ENCODE results near the gene PRR14. TPM values are rescaled to one million over a fixed set of nuclear protein-coding genes. Genes with fewer than 3 reads are reported as not detected.

The PRR14 gene
- 11.0 and 26.6 TPM in 2 replicates for total RNA-seq (2014; rRNA removed; shearing (Covaris generic))
- 33.8 and 36.4 TPM in 2 replicates for polyA plus RNA-seq (2015; cell fraction: cytosol; rRNA removed)
- 65.8 and 75.9 TPM in 2 replicates for polyA plus RNA-seq (2015; cell fraction: nucleus; rRNA removed)

DNA sequence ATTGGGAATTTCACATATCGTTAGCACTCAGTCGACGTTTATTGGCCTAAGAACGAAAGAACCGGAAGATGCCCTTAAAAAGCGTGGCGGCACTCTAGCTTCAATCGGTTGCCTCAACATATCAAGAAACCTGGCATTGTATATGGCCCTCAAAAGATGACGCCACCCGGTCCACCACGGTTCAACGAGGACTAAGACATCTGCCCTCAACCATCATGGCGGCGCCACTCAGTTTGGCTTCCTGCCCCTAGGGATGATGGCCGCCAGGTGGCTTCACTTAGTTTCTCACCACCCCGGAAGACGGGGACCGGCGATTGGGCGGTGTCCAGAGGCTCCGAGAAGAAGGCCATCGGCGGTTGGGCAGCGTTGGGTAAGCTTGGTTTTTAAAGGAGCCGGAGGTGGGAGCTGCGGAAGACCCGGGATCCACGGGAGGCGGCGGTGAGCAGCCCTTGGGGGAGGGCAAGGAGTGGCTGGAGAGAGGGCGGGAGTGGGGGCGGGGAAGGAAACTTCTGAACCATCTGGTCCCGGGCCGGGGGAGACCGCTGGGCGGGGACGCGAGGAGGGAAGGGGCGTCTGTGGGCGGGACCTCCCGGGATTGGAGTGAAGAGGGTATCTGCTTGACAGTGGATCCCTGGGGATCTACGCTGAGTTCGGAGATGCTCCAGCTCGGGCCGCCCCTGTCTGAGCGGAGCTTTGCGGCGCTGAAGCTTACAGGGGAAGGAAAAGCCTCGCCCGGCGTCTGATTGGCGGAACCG lies at the start of gene PRR14:
Gene PRR14, plus strand, starts transcription at position 592 of the 755 bp plus-strand sequence. CDS start 686 bp downstream, outside the sequence.
- peak; percentile 99 for DNase-seq (ENCODE audit: low read depth)

DNA sequence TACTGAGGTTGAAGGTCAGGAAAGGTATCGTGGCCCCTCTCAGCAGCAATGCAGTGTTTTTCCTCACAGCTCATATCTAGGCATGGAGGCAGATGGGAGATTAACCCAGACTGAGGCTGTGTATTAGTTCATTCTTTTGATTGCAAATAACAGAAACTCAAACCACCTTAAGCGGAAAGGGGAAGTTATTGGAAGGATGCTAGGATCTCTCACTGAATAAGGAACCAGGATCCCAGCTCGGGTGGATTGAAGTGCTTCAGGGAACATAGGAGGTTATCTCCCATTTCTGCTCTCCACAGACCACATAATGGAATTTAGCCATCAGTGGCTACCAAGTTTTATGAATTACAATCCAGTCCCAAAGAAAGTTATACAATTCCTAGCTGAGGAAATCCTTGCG lies 48.8 kb upstream of the PRR14 start:
- no peak for DNase-seq (ENCODE audit: low read depth)

DNA sequence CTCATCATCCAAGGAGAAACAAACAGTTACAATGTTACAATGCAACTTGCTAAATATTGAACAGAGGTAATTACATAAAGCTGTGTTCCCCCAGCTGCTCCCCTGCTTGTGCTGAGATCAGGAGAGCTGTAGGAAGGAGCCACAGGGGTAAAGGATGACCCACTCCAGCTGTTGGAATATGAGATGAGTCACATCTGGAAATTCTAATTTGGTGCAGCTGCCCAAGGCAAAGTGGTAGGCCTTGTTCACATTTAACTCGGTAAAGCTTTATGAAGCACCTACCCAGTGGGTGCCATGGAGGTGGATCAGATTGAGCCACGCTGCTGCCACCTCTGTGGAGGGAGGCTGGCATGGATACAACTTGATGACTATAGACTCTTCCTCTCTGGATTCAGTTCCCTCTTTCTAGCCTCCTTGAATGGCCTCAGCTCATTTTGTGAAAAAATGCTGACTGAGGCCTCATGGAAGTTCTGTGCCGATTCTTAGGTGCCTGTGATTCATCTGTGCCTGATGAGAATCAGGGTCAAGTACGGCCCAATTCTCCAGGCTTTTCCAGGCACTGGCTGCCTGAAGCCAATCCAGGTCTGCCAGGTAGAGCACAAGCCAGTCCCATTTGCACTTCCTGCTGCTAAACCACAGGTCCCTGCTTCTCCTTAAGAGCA lies 48.0 kb upstream of the PRR14 start:
- DNase-seq (ENCODE audit: low read depth) = no peak

DNA sequence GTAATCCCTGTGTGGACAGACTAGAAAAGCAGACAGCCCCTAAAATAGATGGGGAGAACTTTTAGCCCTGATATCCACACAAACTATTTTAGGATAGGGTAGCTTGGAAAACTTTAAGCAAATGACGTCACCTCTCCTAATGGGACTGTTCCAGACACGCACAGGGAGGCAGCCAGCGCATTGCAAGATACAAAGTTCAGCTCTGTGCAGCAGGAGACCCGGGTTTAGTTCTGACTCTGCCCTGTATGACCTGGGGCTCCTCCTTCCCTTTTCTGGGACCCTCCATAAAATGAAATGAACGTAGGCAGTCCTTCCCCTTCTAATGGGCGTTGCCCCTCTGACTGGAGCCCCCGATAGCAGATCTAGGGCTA lies 46.8 kb upstream of the PRR14 start:
- DNase-seq (ENCODE audit: low read depth) = no peak

DNA sequence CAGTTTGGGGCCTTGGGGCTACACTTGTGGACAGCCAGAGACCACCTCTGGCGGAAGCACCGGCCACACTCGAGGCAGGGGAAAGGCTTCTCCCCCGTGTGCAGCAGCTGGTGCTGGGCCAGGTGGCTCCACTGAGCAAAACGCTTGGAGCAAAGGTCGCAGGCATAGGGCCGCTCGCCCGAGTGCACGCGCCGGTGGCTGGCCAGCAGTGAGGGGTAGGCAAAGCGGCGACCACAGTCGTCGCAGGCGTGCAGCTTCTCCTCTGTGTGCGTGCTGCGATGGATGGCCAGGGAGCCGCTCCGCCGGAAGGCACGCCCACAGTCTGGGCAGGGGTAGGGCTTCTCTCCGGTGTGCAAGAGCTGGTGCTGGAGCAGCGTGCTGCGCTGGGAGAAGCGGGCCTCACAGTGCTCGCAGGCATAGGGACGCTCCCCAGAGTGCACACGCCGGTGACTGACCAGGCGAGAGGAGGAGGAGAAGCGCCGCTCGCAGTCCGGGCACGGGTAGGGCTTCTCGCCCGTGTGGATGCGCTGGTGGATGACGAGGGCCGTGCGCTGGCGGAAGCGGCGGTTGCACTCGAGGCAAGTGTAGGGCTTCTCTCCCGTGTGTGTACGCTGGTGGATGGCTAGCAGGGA lies 46.3 kb upstream of the PRR14 start:
- no peak for DNase-seq (ENCODE audit: low read depth)

DNA sequence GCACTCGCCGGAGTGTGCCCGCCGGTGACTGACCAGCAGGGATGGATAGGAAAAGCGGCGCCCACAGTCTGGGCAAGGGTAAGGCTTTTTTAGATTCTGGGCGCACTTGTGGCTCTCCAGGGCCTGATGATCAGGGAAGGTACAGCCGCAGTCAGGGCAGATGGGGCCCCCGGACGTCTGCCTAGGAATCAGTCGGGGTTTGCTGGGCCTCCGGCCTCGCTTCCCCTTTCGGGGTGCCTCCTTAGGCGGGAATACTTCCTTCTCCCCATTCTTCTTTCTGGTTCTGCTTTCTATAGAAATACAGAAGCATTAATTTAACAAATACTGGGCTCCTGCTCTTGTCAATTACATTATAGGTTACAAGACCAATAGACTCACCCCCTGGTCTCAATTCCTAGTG lies 45.6 kb upstream of the PRR14 start:
- DNase-seq (ENCODE audit: low read depth) = no peak

DNA sequence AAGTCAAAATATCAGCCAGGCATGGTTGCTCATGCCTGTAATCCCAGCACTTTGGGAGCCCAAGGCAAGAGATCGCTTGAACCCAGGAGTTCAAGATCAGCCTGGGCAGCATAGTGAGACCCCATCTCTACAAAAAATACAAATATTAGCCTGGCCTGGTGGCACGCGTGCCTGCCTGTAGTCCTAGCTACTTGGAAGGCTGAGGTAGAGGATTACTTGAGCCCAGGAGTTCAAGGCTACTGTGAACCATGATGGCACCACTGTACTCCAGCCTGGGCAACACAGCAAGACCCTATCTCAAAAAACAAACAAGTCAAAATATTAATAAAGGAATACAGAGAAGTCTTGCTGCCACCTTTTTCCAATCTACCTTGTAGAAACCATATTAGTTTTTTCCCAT lies 44.8 kb upstream of the PRR14 start:
- DNase-seq (ENCODE audit: low read depth) = no peak

DNA sequence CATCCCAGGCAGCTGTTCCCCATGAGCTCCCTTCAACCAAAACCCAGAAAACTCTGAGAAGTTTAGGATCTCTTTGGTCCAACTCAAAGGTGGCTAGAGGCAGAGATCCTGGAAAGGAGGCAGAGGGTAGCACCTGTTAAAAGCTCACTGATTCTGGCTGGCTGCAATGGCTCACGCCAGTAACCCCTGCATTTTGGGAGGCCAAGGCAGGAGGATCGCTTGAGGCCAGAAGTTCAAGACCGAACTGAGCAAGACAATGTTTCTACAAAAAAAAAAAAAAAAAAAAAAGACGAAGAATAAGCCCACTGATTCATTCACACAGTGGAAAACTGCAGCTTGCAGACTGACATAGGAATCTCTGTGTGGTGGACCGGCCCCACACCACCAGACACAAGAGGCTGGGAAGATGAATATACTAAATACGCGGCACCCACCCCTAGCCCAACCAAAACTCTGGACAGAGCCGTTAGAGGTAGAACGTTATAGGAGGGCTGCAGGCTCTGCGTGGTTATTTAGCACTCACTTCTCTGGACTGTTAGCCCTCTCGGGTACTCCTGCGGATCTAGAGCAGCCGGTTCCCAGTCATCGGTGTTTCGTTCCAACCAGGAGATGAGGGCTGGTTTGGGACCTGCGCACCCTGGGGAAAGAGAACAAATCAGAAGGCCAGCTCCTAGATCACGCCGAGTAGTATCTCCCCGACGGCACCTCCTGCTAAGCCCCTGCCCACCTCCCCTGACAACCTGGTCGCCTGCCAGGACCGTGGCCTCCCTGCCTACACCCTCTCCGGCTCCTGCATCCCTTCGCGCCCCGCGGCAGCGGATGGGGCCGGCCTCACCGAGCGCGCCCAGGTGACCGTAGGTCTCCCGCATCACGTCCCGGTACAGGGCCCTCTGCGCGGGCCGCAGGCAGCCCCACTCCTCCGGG lies 41.5 kb upstream of the PRR14 start:
- DNase-seq (ENCODE audit: low read depth) = peak; percentile 17

DNA sequence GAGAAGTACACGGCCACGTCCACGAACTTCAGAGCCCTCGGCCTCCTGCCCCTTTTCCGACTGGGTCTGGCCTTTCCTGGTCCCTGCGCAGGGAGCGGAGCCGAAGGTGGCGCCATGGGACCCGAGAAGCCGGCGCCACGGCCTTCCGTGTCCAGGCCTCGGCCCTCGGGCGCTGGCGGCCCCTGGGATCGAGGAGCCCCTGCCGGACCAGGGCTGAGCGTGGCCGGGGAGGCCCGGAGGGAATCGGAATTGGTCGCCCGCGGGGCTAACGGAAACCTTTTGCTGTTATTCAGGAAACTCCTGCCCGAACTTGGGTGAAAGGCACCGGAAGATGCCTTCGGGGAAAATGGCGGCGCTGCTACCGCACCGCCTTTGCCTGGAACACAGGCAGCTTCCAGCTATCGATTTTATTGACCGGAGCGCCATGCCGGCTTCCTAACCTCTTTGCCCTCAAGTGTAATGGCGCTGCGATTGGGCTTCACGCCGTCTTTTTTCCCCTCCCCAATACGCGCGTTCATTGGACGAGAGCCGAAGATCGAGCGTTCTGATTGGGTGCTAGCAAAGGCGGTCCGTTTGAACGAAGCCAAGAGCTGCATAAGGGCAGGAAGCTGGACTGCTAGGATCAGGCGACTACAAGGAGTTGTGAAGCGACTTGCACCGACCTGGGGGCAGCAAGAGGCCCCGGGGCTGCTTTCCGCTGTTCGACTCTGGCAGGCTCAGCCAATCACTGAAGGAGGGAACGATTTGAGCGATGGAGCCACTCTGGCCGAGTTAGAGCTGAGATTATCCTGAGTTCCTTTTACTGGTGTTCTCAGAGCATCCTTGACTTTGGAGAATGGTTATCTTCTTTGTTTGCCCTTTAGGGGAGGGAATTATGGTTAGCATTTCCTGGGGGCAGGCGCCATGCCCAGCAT lies 40.6 kb upstream of the PRR14 start, which contains the start of gene ZNF689:
Gene ZNF689, minus strand, starts transcription at position 464 of the 914 bp plus-strand sequence. Its CDS starts 348 bp downstream, at position 116.
- DNase-seq (ENCODE audit: low read depth) = peak; percentile 93

DNA sequence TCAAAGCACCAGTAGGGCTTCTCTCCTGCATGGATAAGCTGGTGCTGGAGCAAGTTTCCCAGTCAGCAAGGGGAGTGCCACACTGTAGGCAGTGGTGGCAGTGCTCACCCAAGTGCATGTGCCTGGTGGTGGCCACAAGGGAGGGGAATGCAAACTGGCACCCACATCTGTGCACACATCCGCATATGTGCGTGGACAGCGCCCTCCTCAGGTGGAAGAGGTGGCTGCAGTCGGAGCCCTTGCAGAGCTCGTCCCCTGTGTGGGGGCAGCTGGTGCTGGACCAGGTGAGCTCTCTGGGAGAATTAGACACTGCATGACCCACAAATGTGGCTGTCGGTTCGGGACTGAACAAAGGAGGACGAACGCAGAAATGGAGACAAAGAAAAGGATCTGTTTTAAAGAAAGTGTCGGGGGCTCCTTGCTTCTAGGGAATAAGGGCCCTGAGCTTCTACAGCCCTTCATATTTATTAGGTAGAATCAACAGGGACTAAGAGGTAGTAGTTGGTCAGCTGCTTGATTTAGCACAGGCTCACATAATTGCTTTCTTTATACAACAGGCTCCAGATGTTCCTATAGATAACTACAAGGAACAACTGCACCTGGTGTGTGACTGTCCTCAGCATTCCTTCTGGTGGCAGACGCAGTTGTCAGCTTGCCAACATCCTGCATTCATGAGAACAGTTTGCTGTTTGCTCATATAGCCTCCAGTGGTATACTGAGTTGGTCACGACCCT lies 35.2 kb upstream of the PRR14 start:
- DNase-seq (ENCODE audit: low read depth) = peak; percentile 27

DNA sequence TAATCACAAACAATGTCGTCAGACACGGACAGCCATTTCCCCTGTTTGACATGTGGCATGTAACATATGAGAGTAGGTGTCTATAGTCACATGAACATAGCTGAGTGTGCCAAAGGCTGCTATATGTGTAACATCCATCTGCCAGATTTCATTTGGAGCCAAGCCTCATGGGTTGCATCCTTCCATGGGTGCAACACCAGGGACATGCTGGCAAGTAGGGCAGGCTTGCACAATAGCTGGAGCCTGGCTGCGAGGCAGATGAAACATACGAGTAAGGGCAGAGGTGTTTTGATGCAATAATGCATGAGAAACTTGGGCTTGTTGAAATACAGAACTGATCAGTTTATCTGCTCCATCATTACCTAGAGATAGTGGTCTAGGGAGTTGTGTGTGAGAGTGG lies 31.6 kb upstream of the PRR14 start:
- no peak for DNase-seq (ENCODE audit: low read depth)

DNA sequence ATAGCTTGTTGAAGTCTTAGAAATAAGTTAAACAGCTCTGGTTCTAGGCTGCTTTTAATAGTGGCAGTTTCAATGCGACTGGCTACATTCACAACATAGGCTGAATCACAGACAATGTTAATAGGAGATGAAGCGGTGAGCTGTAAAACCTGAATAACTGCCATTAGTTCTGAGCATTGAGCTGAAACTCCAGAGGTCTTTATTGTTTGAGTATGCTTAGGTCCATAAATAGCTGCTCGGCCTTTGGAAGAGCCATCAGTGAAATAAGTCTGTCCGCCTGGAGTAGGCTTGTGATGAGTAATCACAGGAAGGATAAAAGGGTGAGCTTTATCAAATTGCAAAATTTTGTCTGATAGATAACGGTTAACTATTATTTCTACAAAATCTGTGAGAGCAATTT lies 31.1 kb upstream of the PRR14 start:
- no peak for DNase-seq (ENCODE audit: low read depth)

DNA sequence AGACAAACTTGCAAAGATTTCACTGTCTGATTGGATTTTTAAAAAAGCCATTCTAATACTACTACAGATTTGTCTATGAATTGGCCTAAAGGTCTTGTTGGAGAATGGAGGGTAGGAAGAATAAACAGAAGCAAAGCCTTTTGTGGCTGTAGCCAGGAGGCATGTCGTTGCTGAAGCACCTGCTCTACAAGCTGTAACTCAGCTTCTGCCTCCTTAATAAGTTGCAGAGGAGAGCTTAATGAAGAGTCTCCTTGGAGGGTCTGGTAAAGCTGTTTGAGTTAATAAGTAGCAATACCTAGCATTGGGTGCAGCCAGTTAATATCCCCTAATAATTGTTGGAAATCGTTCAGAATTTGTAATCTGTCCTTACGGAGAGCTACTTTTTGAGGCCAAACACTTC lies 30.6 kb upstream of the PRR14 start:
- DNase-seq (ENCODE audit: low read depth) = no peak

DNA sequence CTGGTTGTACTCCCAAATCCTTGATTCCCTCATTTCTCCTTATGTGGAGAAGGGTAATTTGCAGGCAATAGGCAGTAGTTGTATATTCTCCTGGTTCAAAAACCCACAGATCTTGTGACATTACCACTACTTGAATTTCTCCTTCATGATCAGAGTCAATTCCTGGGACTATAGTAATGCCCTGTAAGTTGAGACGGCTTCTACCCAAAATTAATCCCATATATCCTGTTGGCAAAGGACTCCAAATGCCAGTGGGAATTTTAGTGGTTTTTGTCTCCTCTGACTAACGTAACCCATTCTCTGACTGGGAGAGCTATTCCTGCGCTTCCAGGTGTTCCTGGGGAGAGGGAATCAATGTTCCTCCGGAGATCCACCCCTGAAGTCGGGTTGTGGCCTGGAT lies 29.0 kb upstream of the PRR14 start:
- DNase-seq (ENCODE audit: low read depth) = peak; percentile 92

DNA sequence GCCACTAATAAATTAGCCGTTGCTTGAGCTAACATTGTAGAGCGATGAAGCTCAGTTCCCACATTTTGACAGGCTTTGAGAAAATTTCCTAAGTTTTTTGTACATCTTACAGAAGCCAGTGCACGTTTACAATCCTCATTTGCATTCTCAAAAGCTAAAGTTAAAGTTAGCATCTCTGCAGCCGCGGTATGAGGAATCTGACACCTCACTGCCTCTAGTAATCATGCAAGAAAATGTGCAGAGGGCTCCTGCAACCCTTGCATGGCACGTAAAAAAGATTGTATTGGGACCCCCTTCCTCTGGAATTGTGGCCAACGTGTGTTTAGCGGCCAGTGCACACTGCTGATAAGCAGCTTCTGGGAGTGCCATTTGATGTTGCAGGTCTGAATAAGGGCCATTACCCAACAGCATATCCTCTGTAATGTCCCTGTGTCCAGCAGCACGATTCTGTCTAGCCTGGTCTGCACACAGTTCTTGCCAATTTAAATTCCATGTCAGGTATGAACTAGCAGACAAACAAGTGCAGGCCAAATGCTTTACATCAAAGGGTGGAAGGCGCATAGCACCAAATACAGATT lies 28.2 kb upstream of the PRR14 start:
- DNase-seq (ENCODE audit: low read depth) = no peak

DNA sequence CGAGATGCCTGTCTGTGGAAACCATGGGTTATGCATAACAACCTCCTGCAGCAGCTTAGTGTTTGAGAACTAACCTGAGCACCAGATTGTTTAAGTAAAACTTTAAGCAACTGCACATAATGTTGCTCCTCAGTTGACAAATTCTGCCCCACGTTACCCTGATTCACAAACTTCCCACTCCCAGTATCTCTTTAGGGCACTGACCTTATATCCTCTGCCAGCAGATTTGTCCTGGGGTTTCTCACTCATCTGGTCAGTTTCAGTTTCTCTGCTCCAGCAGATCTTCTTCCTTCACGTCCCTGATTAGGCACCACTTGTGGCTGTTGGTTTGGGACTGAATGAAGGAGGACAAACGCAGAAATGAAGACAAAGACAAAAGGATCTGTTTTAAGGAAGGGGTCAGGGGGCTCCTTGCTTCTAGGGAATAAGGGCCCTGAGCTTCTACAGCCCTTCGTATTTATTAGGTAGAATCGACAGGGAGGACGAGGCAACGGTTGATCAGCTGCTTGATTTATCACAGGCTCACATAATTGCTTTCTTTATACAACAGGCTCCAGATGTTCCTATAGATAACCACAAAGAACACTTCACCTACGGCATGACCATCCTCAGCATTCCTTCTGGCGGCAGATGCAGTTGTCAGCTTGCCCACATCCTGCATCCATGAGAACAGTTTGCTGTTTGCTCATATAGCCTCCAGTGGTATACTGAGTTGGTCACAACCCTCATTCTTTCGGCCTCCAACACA lies 27.1 kb upstream of the PRR14 start:
- DNase-seq (ENCODE audit: low read depth) = peak; percentile 69

DNA sequence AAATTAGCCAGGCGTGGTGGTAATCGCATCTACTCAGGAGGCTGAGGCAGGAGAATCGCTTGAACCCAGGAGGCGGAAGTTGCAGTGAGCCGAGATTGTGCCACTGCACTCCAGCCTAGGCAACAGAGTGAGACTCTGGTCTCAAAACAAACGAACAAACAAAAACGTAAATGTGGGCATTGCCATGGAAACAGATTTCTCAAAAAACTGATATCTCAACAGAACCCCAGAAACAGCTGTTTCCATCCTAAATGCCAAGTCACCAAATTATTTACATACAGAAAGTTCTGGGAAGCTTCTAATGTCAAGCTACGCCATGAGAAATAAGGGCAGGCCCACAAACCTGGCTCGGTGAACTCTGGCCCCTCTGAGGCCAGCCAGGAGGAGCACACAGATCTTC lies 24.5 kb upstream of the PRR14 start:
- DNase-seq (ENCODE audit: low read depth) = no peak
